NT2/D1 (cell line): ENCODE measurements around the gene CDH13.

Experiments used
- SUZ12 ChIP-seq: IDR thresholded peaks from 2 replicates; pipeline ENCODE4 v1.6.1; 2011; ENCODE audit not compliant: insufficient read length, insufficient read depth; ENCODE audit errors: extremely low read depth
- YY1 ChIP-seq: IDR thresholded peaks from 2 replicates; pipeline ENCODE4 v1.6.1; 2011; ENCODE audit not compliant: insufficient read length, insufficient read depth

DNA sequence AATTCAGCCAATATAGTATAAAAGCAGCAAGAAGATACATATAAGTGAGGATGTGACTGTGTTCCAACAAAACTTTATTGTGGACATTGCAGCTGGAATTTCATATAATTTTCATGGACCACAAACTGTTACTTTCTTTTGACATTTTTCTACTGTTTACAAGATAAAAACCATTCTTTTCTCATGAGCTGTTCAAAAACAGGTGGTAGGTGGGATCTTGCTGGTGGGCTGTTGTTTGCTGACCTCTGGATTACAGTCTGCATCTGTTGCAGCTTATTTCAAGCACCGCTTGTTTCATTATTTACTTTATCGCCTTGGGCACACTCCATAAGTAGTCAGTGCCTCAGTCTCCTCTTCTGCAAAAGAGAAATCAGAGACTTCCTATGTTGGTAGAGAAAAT, 99.5 kb downstream of the CDH13 start:
- TF ChIP-seq SUZ12 (no peak), YY1 (no peak)
